HG03442 (cell line): ENCODE measurements around the gene CLTCL1.
"Not testable (repeated sequence)": the region's sequence is repeated elsewhere in the genome, so short reads cannot be mapped to it uniquely, and the experiment has no call there.

Experiments
- ATAC-seq: cut with Tn5 transposase; IDR thresholded peaks from one replicate; pipeline ENCODE4 v1.9.1; 2021; ENCODE audit warnings: mild to moderate bottlenecking, moderate library complexity; ENCODE audit not compliant: unreplicated experiment

Gene CLTCL1

GRCh38 chr22:19156109-19156508, 135.4 kb downstream of the CLTCL1 start:
- not testable (repeated sequence) for ATAC-seq

DNA sequence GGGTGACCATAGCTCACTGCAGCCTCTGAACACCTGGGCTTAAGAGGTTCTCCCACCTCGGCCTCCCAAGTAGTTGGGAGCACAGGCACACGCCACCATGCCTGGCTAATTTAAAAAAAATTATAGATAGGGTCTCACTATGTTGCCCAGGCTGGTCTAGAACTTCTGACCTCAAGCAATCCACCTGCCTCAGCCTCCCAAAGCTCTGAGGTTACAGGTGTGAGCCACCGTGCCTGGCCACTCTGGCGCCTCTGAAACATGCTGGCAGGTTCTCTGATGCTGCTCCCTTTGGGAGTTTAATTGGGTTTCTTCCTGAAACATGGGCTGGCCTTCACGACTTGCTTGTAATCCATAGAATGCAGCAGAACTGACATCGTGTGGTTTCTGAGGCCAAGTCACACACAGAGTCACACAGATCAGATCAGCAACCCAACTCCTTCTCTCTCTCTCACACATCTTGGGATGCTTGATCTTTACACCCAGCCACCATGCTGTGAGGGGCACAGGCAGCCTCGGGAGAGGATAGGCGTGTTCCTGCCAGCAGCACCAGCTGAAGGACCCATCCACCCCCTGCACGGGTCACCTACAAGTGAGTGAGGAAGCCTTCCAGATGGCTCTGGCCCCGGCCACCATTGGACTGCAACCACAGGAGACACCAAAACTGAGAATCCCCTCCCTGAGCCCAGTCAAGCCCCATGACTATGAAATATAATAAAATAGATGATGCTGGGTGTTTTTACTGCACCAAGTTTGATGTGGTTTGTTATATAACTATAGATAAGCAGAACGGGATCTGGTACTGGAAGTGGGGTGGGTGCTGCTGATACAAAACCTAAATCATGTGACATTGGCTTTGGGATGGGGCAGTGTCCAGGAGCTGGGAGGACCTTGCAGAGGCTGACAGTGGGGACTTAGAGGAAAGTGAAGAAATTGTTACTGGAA, 138.3 kb downstream of the CLTCL1 start:
- no peak for ATAC-seq

GRCh38 chr22:19151329-19152191, 140.0 kb downstream of the CLTCL1 start:
- ATAC-seq, result no peak

DNA sequence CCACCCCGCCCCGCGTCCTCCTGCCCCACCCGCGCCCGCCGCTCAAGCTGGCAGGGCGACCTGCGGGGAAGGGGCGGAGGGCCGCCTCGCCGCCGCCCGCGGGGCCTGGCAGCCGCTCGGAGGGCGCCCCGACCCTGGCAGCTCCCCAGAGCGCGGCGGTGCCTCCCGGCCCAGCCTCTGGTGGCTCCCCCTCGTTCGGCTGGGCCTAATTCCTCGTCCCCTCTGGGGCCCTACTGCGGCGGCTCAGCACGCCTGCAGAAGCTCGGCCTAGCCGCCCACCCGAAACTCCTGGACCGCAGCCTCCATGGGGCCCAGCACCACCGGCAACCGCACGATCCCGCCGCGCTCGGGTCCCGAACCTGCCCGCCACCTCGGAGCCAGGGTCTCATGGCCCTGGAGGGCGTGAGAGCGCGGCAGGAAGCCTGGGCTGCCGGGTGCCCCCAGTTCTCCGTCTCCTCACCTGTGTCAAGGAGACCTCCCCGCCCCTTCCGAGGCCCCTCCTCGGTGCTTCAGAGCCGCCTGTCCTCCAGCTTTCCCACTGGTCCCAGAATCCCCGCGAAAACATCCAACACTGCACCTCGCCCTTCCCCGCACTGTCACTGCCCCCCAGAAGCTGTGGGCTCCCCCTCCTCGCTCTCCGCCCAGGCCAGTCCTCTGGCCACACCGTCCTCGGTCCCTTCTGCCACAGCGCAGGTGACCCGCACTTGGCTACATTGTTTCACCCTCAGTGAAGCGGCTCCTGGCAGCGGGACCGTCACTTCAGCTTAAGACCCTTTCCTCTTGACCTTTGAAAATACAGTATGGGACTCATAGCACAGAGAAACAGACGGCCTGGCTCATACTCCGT, 140.8 kb downstream of the CLTCL1 start:
- no peak for ATAC-seq

GRCh38 chr22:19149991-19150390, 141.5 kb downstream of the CLTCL1 start, which contains the start of gene GSC2:
TSS of gene GSC2 (minus strand) at chr22:19150292. CDS start at chr22:19150283, 9 bp downstream.
- ATAC-seq, result no peak

- no peak for ATAC-seq
Observed at GRCh38 chr22:19149047-19149883, 142.3 kb downstream of the CLTCL1 start.

GRCh38 chr22:19148417-19149046, 143.0 kb downstream of the CLTCL1 start:
- no peak for ATAC-seq

DNA sequence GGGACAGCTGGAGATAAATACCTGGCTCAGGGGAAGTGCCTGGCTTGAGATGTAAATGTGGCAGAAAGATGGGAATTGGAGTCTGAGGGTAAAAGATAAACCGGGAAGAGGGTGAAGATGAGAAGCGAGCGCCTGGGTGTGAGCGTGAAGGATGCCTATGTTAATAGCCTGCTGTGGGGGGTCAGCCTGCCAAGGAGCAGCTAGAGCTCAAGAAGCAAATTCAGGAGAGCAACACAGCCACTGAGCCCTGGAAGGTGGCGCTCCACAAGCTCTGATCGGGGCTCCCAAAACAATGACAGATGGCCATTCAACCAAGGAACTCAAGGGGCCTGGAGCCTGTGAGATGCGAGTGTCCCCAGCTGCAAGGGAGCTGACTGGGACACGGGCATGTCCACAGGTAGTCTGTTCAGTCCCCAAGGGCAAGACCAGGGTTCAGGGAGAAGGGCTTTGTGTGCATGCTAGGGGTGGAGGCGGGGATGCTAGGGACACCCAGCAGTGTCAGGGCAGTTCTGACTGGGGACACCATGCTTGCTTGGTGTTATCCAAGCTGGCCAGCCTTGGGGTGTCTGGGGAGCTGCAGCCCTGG, 144.2 kb downstream of the CLTCL1 start:
- no peak for ATAC-seq

DNA sequence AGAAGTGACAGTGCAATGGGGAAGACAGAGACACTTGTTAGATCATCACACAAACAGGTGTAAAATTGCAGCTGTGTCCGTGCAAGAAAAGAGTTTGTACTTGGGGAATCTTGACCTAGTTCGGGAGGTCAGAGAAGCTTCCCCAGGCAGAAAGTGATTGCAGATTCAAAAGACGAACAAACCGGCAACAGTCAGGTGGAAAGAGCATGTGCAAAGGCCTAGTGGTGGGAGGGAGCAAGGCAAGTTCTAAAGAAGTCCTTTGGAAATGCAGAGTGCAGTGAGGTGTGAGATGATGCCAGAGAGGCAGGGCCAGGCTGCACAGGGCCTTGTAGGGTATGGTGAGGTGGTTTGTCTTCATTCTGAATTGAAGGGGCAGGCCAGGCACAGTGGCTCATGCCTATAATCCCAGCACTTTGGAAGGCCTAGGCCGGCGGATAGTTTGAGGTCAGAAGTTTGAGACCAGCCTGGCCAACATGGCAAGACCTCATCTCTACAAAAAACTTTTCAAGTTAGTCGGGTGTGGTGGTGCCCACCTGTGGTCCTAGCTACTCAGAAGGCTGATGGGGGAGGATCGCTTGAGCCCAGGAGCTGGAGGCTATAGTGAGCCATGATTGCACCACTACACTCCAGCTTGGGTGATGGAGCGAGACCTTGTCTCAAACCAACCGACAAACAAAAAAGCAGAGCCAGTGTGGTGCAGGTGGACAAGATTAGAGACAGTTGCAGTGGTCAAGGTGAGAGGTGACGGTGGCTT, 145.1 kb downstream of the CLTCL1 start:
- ATAC-seq, result no peak

GRCh38 chr22:19143967-19144400, 147.5 kb downstream of the CLTCL1 start:
- no peak for ATAC-seq

GRCh38 chr22:19143212-19143611, 148.3 kb downstream of the CLTCL1 start:
- no peak for ATAC-seq

GRCh38 chr22:19142394-19142793, 149.1 kb downstream of the CLTCL1 start:
- no peak for ATAC-seq

GRCh38 chr22:19139974-19140373, 151.5 kb downstream of the CLTCL1 start:
- ATAC-seq, result no peak

- no peak for ATAC-seq
Observed at GRCh38 chr22:19139001-19139356, 152.5 kb downstream of the CLTCL1 start.

- ATAC-seq, result no peak
Observed at GRCh38 chr22:19138217-19139000, 153.1 kb downstream of the CLTCL1 start.

- no peak for ATAC-seq
Observed at GRCh38 chr22:19137384-19138216, 153.9 kb downstream of the CLTCL1 start.

GRCh38 chr22:19136915-19137314, 154.6 kb downstream of the CLTCL1 start:
- ATAC-seq, result no peak
